Thoracic aorta (tissue), 2 donors: ENCODE data around the gene COG5. TPM values are rescaled to one million over a fixed set of nuclear protein-coding genes. Genes with fewer than 3 reads are reported as not detected.

Experiments used
- ATAC-seq: fragments of 150-250 bp; one replicate; pipeline ENCODE4 v1.8.0; 2017; ENCODE audit warnings: low read depth; ENCODE audit not compliant: insufficient number of reproducible peaks, low FRiP score
- DNase-seq: peaks from one replicate; pipeline ENCODE4 v3.0.0-alpha.2; 2020; ENCODE audit warnings: low spot score
- H3K27ac ChIP-seq, 2 donors: fragments of 200-600 bp; sonication (generic); 1 replicate in 1 of 2; 2 replicates in 1 of 2; pipeline ENCODE4 v1.5.1; 2016; ENCODE audit warnings: mild to moderate bottlenecking in 2 of 2, moderate library complexity in 2 of 2
- H3K27me3 ChIP-seq: fragments of 200-600 bp; sonication (generic); replicated peaks from 2 replicates; pipeline ENCODE4 v1.6.0; 2016; ENCODE audit warnings: mild to moderate bottlenecking; ENCODE audit not compliant: insufficient read depth
- H3K36me3 ChIP-seq: fragments of 200-600 bp; sonication (generic); one replicate; pipeline ENCODE4 v1.5.1; 2016
- H3K4me1 ChIP-seq, 2 donors: fragments of 200-600 bp; sonication (generic); 1 replicate in 1 of 2; 2 replicates in 1 of 2; pipeline versions ENCODE4 v1.5.1 to v1.6.0; 2016; ENCODE audit warnings: low read depth in 2 of 2, mild to moderate bottlenecking in 1 of 2; ENCODE audit not compliant: control insufficient read depth in 1 of 2
- H3K4me3 ChIP-seq: fragments of 200-600 bp; sonication (generic); 2 replicates; pipeline ENCODE4 v1.5.1; 2016; ENCODE audit warnings: mild to moderate bottlenecking
- H3K9me3 ChIP-seq: fragments of 200-600 bp; sonication (generic); 2 replicates; pipeline ENCODE4 v1.5.1; 2016
- CTCF ChIP-seq: fragments of 200-600 bp; sonication (generic); IDR thresholded peaks from one replicate; pipeline ENCODE4 v1.5.1; 2019; ENCODE audit warnings: antibody characterized with exemption
- total RNA-seq, 2 donors: library from RNA; depleted of rRNA; stranded (reverse); fragments of >200 nt; gene quantifications; one replicate each; pipeline versions ENCODE4 v1.1.0 to v1.2.3, GENCODE V29; 2016

COG5 gene
- total RNA-seq, 2 donors from 2014 or later, result 52.5 to 72.4 TPM

GRCh38 chr7:107427462-107427861, 136.3 kb downstream of the COG5 start:
- Histone ChIP-seq H3K27ac (no peak overlapping the region), H3K36me3 (no peaks in the 10 kb centered on the region), H3K27me3 (no peaks in the 10 kb centered on the region), H3K4me1 (peaks cover 3 to 10% of the 10 kb centered on the region in 2 donors), H3K4me3 (no peak overlapping the region), H3K9me3 (no peaks in the 10 kb centered on the region)
- DNase-seq, result no peak
- ATAC-seq, result no peak
- no peak for TF ChIP-seq CTCF

DNA sequence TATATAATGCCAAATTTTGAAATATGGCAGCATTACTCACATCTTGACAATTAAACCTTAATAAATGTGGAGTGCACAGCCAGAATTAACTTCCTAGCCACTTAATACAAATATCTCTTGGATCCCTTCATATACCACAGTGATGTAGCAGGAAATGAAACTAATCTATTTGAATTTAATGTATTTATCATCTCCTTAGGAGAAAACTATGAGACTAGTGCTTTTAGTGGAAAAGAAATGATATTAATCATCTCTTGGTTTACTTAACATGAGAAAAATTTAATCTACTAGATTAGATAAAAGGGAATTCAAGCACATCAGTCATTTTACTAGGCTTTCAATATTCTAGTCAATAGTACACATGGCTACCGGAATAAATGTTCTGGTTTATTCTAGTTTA, 149.5 kb downstream of the COG5 start:
- ATAC-seq (no peak), DNase-seq (no peak)
- Histone ChIP-seq H3K27me3 (no peaks in the 10 kb centered on the region), H3K9me3 (no peaks in the 10 kb centered on the region), H3K27ac (no peak overlapping the region), H3K4me1 (no peaks in the 10 kb centered on the region), H3K4me3 (no peak overlapping the region), H3K36me3 (no peaks in the 10 kb centered on the region)
- TF ChIP-seq CTCF, result no peak

DNA sequence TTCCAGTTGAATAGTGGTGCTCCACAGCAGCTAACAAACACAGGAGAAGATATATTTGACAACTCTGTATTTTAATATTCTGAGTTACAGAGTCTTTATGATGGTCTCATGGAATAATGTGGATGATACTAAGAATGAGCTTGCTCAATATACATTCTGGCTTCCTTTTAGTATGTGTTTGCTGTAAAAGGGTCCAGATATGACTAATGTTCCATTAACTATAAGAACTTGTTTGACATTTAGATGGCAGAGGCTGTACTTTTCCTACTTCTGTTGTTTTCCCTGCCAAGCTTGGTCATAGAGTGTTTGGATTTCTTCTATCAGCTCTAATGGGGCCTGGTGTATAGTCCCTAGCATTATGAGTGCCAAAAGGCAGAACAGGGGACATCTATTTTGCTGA, 155.4 kb downstream of the COG5 start:
- Histone ChIP-seq H3K27me3 (no peaks in the 10 kb centered on the region), H3K4me1 (no peaks in the 10 kb centered on the region), H3K27ac (no peak overlapping the region), H3K4me3 (no peak overlapping the region), H3K36me3 (no peaks in the 10 kb centered on the region), H3K9me3 (no peaks in the 10 kb centered on the region)
- no peak for TF ChIP-seq CTCF
- no peak for ATAC-seq
- no peak for DNase-seq

- no peak overlapping the region for H3K27ac ChIP-seq
- no peak overlapping the region for H3K4me3 ChIP-seq
- DNase-seq, result no peak
- H3K36me3 ChIP-seq, result no peaks in the 10 kb centered on the region
- no peak for TF ChIP-seq CTCF
- no peaks in the 10 kb centered on the region for H3K27me3 ChIP-seq
- H3K4me1 ChIP-seq, result no peaks in the 10 kb centered on the region
- no peaks in the 10 kb centered on the region for H3K9me3 ChIP-seq
- ATAC-seq, result no peak
These were observed 158.2 kb downstream of the COG5 start for GRCh38 chr7:107405559-107405958.

- H3K9me3 ChIP-seq, result no peaks in the 10 kb centered on the region
- no peak for TF ChIP-seq CTCF
- H3K27ac ChIP-seq, result no peak overlapping the region
- no peak for ATAC-seq
- no peaks in the 10 kb centered on the region for H3K4me1 ChIP-seq
- H3K27me3 ChIP-seq, result no peaks in the 10 kb centered on the region
- H3K4me3 ChIP-seq, result no peak overlapping the region
- no peak for DNase-seq
- no peaks in the 10 kb centered on the region for H3K36me3 ChIP-seq
These were observed 158.8 kb downstream of the COG5 start for GRCh38 chr7:107404740-107405537.
